GM12801 (cell line): ENCODE results near the gene ADD1.

Experiments used
- CTCF ChIP-seq: IDR thresholded peaks from one replicate; pipeline ENCODE4 v1.5.1; 2011; ENCODE audit warnings: control low read depth; ENCODE audit not compliant: insufficient read length; ENCODE audit errors: extremely low read depth

ADD1 gene

DNA sequence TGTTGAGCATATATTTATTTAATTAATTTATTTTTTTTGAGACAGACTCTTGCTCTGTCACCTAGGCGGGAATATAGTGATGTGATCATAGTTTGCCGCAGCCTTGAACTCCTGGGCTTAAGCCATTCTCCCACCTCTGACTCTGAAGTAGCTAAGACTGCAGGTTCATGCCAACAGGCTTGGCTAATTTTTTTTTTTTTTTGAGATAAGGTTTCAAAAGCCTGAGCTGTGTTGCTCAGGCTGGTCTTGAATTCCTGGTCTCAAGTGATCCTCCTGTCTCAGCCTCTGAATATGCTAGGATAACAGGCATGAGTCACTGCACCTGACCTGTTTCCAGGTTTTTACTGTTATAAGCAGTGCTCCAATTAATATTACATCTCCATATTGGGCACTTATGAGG, 4.8 kb downstream of the ADD1 start:
- TF ChIP-seq CTCF = no peak

DNA sequence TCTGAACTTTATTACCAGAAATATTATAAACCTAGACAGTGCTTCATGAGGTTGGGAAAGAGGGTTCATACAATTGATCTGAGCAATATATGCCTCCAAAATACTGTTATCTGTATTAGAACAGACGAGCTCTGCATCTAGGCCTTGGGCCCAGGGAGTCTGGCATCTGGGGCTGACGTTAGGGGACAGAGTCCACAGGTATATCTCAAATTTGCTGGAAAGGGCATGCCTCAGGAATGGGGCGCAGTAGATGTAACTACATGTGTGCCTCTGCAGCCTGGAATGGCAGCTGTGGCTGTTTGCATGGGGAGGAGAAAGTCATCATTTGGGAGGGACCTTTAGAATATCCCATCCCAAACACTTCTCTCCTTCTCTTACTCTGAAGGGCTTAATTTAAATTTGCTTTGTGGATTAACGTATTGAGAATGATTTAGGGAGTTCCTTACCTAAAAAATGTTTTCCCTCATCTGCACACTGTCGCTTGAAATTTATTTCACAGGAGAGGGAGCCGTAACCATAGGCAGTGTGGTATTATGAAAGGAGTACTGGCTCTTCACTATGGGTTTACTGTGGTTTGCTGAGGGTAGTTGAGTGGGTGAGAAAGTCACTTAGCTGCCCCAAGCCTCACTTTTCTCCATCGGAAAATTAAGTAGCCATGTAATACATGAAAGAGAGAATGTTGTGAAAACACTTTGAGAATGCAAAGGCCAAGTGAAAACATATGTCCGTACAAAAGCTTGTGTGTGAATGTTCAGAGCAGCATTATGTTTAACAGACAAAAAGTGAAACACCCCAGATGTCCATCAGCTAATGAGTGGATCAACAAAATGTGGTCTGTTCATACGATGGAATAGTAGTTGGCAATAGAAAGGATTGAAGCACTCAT, 5.9 kb downstream of the ADD1 start:
- no peak for TF ChIP-seq CTCF

GRCh38 chr4:2850966-2851798, 7.5 kb downstream of the ADD1 start:
- no peak for TF ChIP-seq CTCF

- TF ChIP-seq CTCF = no peak
These were observed 8.9 kb downstream of the ADD1 start for GRCh38 chr4:2852481-2852921.

GRCh38 chr4:2855584-2855983, 11.9 kb downstream of the ADD1 start:
- no peak for TF ChIP-seq CTCF

GRCh38 chr4:2856266-2856665, 12.6 kb downstream of the ADD1 start:
- no peak for TF ChIP-seq CTCF

GRCh38 chr4:2857349-2857927, 13.8 kb downstream of the ADD1 start:
- TF ChIP-seq CTCF = no peak
